Measurements from ENCODE around the gene CROCC2.

CROCC2 gene

GRCh38 chr2:240983361-240983995 is 77.3 kb downstream of the CROCC2 start:
- DNase-seq (ENCODE audit: low read depth in 1 of 2, low spot score in 1 of 2), result no peak

GRCh38 chr2:240983996-240984498 is 77.9 kb downstream of the CROCC2 start:
- DNase-seq (ENCODE audit: low read depth in 1 of 2, low spot score in 1 of 2), result no peak

GRCh38 chr2:240985881-240986786 is 80.0 kb downstream of the CROCC2 start:
- DNase-seq (ENCODE audit: low read depth in 1 of 2, low spot score in 1 of 2), result no peak

- DNase-seq (ENCODE audit: low read depth in 1 of 2, low spot score in 1 of 2), result no peak
Observed at GRCh38 chr2:240986787-240987411, 80.8 kb downstream of the CROCC2 start.

- no peak for DNase-seq (ENCODE audit: low read depth in 1 of 2, low spot score in 1 of 2)
Observed at GRCh38 chr2:240987588-240987987, 81.5 kb downstream of the CROCC2 start.

- DNase-seq (ENCODE audit: low read depth in 1 of 2, low spot score in 1 of 2), result no peak
Observed at GRCh38 chr2:240988146-240988545, 82.0 kb downstream of the CROCC2 start.

- no peak for DNase-seq (ENCODE audit: low read depth in 1 of 2, low spot score in 1 of 2)
Observed at GRCh38 chr2:240988571-240989271, 82.6 kb downstream of the CROCC2 start.

GRCh38 chr2:240989451-240990265 is 83.5 kb downstream of the CROCC2 start:
- no peak for DNase-seq (ENCODE audit: low read depth in 1 of 2, low spot score in 1 of 2)

- no peak for DNase-seq (ENCODE audit: low read depth in 1 of 2, low spot score in 1 of 2)
Observed at GRCh38 chr2:240990266-240990529, 84.1 kb downstream of the CROCC2 start.

- DNase-seq (ENCODE audit: low read depth in 1 of 2, low spot score in 1 of 2), result no peak
Observed at GRCh38 chr2:240990726-240991377, 84.7 kb downstream of the CROCC2 start.

GRCh38 chr2:240991378-240992263 is 85.5 kb downstream of the CROCC2 start:
- DNase-seq (ENCODE audit: low read depth in 1 of 2, low spot score in 1 of 2), result no peak

- no peak for DNase-seq (ENCODE audit: low read depth in 1 of 2, low spot score in 1 of 2)
Observed at GRCh38 chr2:240992572-240993291, 86.6 kb downstream of the CROCC2 start.

- DNase-seq (ENCODE audit: low read depth in 1 of 2, low spot score in 1 of 2), result no peak
Observed at GRCh38 chr2:240993446-240994170, 87.5 kb downstream of the CROCC2 start.

GRCh38 chr2:240994171-240994896 is 88.2 kb downstream of the CROCC2 start:
- no peak for DNase-seq (ENCODE audit: low read depth in 1 of 2, low spot score in 1 of 2)

GRCh38 chr2:240995041-240996021 is 89.2 kb downstream of the CROCC2 start:
- no peak for DNase-seq (ENCODE audit: low read depth in 1 of 2, low spot score in 1 of 2)
